PC-9 (cell line): ENCODE data around the gene MAP2K2. TPM values are rescaled to one million over a fixed set of nuclear protein-coding genes. Genes with fewer than 3 reads are reported as not detected.

ENCODE experiments used
- BruUV-seq: library from RNA; stranded (reverse); fragments of 400-500 nt; replicated peaks from 2 replicates; lab custom pipeline; 2021; lab: Mats Ljungman, UMichigan
- CTCF ChIA-PET: fragments of 300-600 bp; sonication (Branson Sonifier 250); formaldehyde crosslinking; loops from one replicate; lab custom pipeline; 2022; ENCODE audit warnings: antibody characterized with exemption; lab: Charles Lee
- POLR2A ChIA-PET: fragments of 300-600 bp; sonication (Branson Sonifier 250); formaldehyde crosslinking; loops from one replicate; lab custom pipeline; 2022; ENCODE audit warnings: antibody characterized with exemption; ENCODE audit not compliant: unreplicated experiment; lab: Charles Lee
- DNase-seq, 2 experiments: peaks; one replicate each; pipeline versions ENCODE4 v3.0.0 to v3.0.0-alpha.2; 2015 to 2022; ENCODE audit warnings: mixed read lengths in 1 of 2
- H2AFZ ChIP-seq: fragments of 200-600 bp; sonication (generic); 2 replicates; pipeline ENCODE4 v1.8.1; 2017; ENCODE audit warnings: antibody characterized with exemption
- H3F3A ChIP-seq: fragments of 200-600 bp; sonication (generic); 2 replicates; pipeline ENCODE4 v1.8.1; 2017; ENCODE audit warnings: antibody characterized with exemption, mild to moderate bottlenecking, low read depth; ENCODE audit not compliant: insufficient read depth
- H3K27ac ChIP-seq: fragments of 200-600 bp; sonication (generic); 2 replicates; pipeline ENCODE4 v1.6.1; 2016; ENCODE audit warnings: mixed run types
- H3K27me3 ChIP-seq: fragments of 200-600 bp; sonication (generic); 2 replicates; pipeline ENCODE4 v1.6.1; 2016; ENCODE audit warnings: low read depth, mixed run types; ENCODE audit not compliant: insufficient read depth
- H3K36me3 ChIP-seq: fragments of 200-600 bp; sonication (generic); 2 replicates; pipeline ENCODE4 v1.6.1; 2016; ENCODE audit warnings: low read depth, mixed run types
- H3K4me1 ChIP-seq: fragments of 200-600 bp; sonication (generic); replicated peaks from 2 replicates; pipeline ENCODE4 v1.6.1; 2016; ENCODE audit warnings: mixed run types; ENCODE audit not compliant: insufficient read depth
- H3K4me2 ChIP-seq: fragments of 200-600 bp; sonication (generic); 2 replicates; pipeline ENCODE4 v1.6.1; 2017; ENCODE audit warnings: mixed run types
- H3K4me3 ChIP-seq: fragments of 200-600 bp; sonication (generic); 2 replicates; pipeline ENCODE4 v1.6.1; 2016; ENCODE audit warnings: mixed run types
- H3K79me2 ChIP-seq: fragments of 200-600 bp; sonication (generic); 2 replicates; pipeline ENCODE4 v1.6.1; 2017; ENCODE audit warnings: low read depth, mixed run types
- H3K9me2 ChIP-seq: fragments of 200-600 bp; sonication (generic); 2 replicates; pipeline ENCODE4 v1.8.1; 2017; ENCODE audit warnings: mild to moderate bottlenecking; ENCODE audit not compliant: insufficient read depth
- H3K9me3 ChIP-seq: fragments of 200-600 bp; sonication (generic); 2 replicates; pipeline ENCODE4 v1.8.1; 2016; ENCODE audit warnings: low read depth; ENCODE audit not compliant: insufficient read depth
- H4K20me1 ChIP-seq: fragments of 200-600 bp; sonication (generic); 2 replicates; pipeline ENCODE4 v1.8.1; 2017; ENCODE audit not compliant: insufficient read depth
- CTCF ChIP-seq: fragments of 200-600 bp; sonication (generic); conservative IDR thresholded peaks from 2 replicates; pipeline ENCODE4 v1.6.1; 2017; ENCODE audit warnings: mixed run types, antibody characterized with exemption, mild to moderate bottlenecking, moderate library complexity
- EZH2 ChIP-seq: fragments of 200-600 bp; sonication (generic); IDR thresholded peaks from 2 replicates; pipeline ENCODE4 v1.8.0; 2017; ENCODE audit warnings: antibody characterized with exemption, low read depth
- intact Hi-C: fragments of 100-400 bp; cut with micrococcal nuclease; formaldehyde crosslinking; loops from one replicate; pipeline ENCODE4 v1.10.0; 2022; ENCODE audit not compliant: unreplicated experiment
- total RNA-seq: library from RNA; stranded (reverse); gene quantifications from 2 replicates; pipeline ENCODE4 v1.2.3, GENCODE V29; 2021

The MAP2K2 gene
- total RNA-seq, 1 experiment from 2014 or later: 160 TPM

DNA sequence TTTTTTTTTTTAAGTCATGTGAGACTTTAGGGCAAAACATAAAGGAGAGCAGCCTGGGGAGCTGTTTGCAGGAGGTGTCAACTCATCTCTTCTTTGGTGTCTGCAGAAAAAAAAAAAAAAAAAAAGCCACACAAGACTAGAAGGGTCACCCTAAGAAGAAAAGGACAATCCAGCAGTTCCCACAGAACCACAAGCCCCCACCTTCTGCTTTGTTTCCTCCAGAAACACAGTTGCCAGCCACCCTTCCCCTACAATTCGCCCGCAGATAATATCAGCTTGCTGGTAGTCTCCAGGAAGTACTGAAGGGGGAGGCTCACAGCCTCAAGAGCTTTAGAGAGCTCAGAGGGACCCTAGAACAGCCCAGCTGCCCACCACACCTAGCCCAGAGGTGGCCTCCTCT lies 34.9 kb downstream of the MAP2K2 start:
- Histone ChIP-seq H2AFZ (no peak overlapping the region), H3K79me2 (no peaks in the 10 kb centered on the region), H4K20me1 (no peaks in the 10 kb centered on the region), H3K9me3 (no peaks in the 10 kb centered on the region), H3K27ac (no peak overlapping the region), H3K4me2 (no peak overlapping the region), H3F3A (peaks cover 15% of the 10 kb centered on the region; the same call in 1 of the 2 replicates), H3K4me1 (peaks cover 20% of the 10 kb centered on the region), H3K4me3 (no peak overlapping the region), H3K36me3 (no peaks in the 10 kb centered on the region), H3K9me2 (no peaks in the 10 kb centered on the region), H3K27me3 (no peaks in the 10 kb centered on the region)
- TF ChIP-seq CTCF: no peak
- no peak for TF ChIP-seq EZH2
- POLR2A ChIA-PET: no interaction called here
- BruUV-seq: no TSS peak
- CTCF ChIA-PET: interaction anchor here (0.6 kb wide), 1 partner anchor 761 kb away, joined by 5 read pairs; no protein-coding TSS in a partner anchor
- no peak for DNase-seq
- intact Hi-C loops: no loop called here

DNA sequence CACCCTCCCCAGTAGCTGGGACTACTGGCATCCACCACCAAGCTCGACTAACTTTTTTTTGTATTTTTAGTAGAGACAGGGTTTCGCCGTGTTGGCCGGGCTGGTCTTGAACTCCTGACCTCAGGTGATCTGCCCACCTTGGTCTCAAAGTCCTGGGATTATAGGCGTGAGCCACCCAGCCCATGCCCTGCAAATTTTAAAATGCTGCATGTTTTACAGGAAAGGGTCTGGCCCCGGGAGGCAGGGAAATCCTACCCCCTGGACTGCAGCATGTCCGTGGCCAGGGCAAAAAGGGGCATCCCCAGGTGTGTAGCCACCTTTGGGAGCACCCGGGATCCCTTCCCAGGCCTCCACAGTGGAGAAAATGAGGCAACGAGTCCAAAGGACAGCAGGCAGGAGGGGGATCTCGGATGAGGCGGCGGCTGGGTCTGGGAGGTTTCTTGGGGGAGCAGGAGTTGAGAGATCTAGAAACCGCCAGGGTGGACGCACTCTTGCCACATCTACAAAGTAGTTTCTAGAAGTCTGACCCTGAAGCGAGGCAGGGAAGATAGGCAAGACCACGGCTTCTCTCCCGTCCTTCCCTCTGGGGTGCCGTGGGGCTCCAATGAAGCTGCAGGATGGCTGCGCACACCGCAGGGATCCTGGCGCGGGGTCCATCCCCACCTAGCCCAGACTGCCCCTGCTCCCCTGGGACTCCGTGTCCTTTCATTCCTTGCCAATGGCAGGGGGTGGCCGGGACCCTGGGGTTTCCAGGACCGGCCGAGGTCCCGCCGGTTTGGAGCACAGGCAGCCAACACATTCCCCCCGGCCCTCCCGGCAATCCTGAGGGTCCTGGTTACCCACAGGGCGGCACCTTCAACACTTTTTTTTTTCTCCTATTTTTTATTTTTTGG lies 35.9 kb downstream of the MAP2K2 start:
- H3K4me2 ChIP-seq: no peak overlapping the region
- no TSS peak for BruUV-seq
- H3K79me2 ChIP-seq: no peaks in the 10 kb centered on the region
- no peak overlapping the region for H2AFZ ChIP-seq
- no peaks in the 10 kb centered on the region for H3K27me3 ChIP-seq
- no peak overlapping the region for H3K4me3 ChIP-seq
- no peaks in the 10 kb centered on the region for H3K36me3 ChIP-seq
- no peaks in the 10 kb centered on the region for H4K20me1 ChIP-seq
- no peak overlapping the region for H3K27ac ChIP-seq
- CTCF ChIA-PET: interaction anchor here (0.6 kb wide), 1 partner anchor 760 kb away, joined by 5 read pairs; no protein-coding TSS in a partner anchor
- no peaks in the 10 kb centered on the region for H3K9me3 ChIP-seq
- peaks cover 29% of the 10 kb centered on the region for H3K4me1 ChIP-seq
- peaks cover 24% of the 10 kb centered on the region; the same call in 1 of the 2 replicates for H3F3A ChIP-seq
- no peak for TF ChIP-seq CTCF
- no peak for TF ChIP-seq EZH2
- intact Hi-C loops: no loop called here
- POLR2A ChIA-PET: no interaction called here
- no peaks in the 10 kb centered on the region for H3K9me2 ChIP-seq
- DNase-seq: no peak

DNA sequence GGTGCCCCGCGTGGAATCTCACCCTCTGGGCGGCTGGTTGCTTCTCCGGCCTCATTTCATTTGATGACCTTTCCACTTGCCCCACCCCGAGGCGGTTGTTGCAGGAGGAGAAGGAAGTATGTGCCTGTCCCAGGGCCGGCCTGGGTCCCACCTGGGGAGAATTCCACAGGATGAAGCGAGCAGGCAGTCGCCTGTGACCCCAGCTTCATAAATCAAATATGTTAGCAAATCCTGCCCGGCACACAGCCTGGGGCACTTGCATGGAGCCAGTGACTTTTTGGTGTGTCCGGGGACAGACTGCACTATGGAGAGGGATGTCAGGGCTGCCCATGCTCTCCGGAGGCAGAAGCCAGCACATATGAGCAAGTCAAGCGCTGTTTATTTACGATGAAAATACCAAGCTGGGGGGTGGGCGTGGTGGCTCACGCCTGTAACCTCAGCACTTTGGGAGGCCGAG lies 37.5 kb downstream of the MAP2K2 start:
- POLR2A ChIA-PET: no interaction called here
- TF ChIP-seq EZH2: no peak
- no peak for TF ChIP-seq CTCF
- no peaks in the 10 kb centered on the region for H3K9me3 ChIP-seq
- H3K36me3 ChIP-seq: no peaks in the 10 kb centered on the region
- BruUV-seq: no TSS peak
- CTCF ChIA-PET: no interaction called here
- no peaks in the 10 kb centered on the region for H4K20me1 ChIP-seq
- peak in 1 of 2 experiments; percentile 74 for DNase-seq
- intact Hi-C loops: no loop called here
- H3K4me2 ChIP-seq: peak overlapping the region; percentile 44; the same call in 1 of the 2 replicates
- no peak overlapping the region for H2AFZ ChIP-seq
- peaks cover 29% of the 10 kb centered on the region; the same call in 1 of the 2 replicates for H3F3A ChIP-seq
- peak overlapping the region; percentile 47 for H3K27ac ChIP-seq
- H3K27me3 ChIP-seq: no peaks in the 10 kb centered on the region
- H3K9me2 ChIP-seq: no peaks in the 10 kb centered on the region
- H3K4me3 ChIP-seq: no peak overlapping the region
- H3K79me2 ChIP-seq: no peaks in the 10 kb centered on the region
- peaks cover 31% of the 10 kb centered on the region for H3K4me1 ChIP-seq
